GM23338 (cell line): ENCODE results near the gene CASQ2. TPM values are rescaled to one million over a fixed set of nuclear protein-coding genes. Genes with fewer than 3 reads are reported as not detected.
A peak's percentile ranks its signal among the peaks of the same experiment; 100 is the strongest.

Experiments used
- ATAC-seq: fragments of 200-7000 bp; cut with Tn5 transposase; 3 replicates; pipeline ENCODE4 v1.9.1; 2020
- DNase-seq: peaks from one replicate; pipeline ENCODE4 v3.0.0-alpha.2; 2015; ENCODE audit warnings: low spot score
- H2AFZ ChIP-seq: fragments of 200-600 bp; sonication (generic); 2 replicates; pipeline ENCODE4 v1.8.0; 2016; ENCODE audit warnings: antibody characterized with exemption, mild to moderate bottlenecking, moderate library complexity
- H3F3A ChIP-seq: fragments of 200-600 bp; sonication (generic); replicated peaks from 2 replicates; pipeline ENCODE4 v1.8.0; 2017; ENCODE audit warnings: antibody characterized with exemption, mixed run types, low read depth
- H3K27ac ChIP-seq: fragments of 200-600 bp; sonication (generic); 2 replicates; pipeline ENCODE4 v1.6.1; 2016; ENCODE audit warnings: low read depth
- H3K27me3 ChIP-seq: fragments of 200-600 bp; sonication (generic); 2 replicates; pipeline ENCODE4 v1.8.0; 2016; ENCODE audit warnings: mild to moderate bottlenecking, mixed run types, moderate library complexity; ENCODE audit not compliant: insufficient read depth
- H3K36me3 ChIP-seq: fragments of 200-600 bp; sonication (generic); 2 replicates; pipeline ENCODE4 v1.8.0; 2016; ENCODE audit warnings: mild to moderate bottlenecking; ENCODE audit not compliant: insufficient read depth
- H3K4me1 ChIP-seq: fragments of 200-600 bp; sonication (generic); 2 replicates; pipeline ENCODE4 v1.8.0; 2016; ENCODE audit warnings: mild to moderate bottlenecking, moderate library complexity; ENCODE audit not compliant: insufficient read depth
- H3K4me2 ChIP-seq: fragments of 200-600 bp; sonication (generic); 2 replicates; pipeline ENCODE4 v1.7.1; 2017; ENCODE audit warnings: mixed run types
- H3K4me3 ChIP-seq: fragments of 200-600 bp; sonication (generic); 2 replicates; pipeline ENCODE4 v1.6.1; 2016; ENCODE audit warnings: mixed run types
- H3K79me2 ChIP-seq: fragments of 200-600 bp; sonication (generic); replicated peaks from 2 replicates; pipeline ENCODE4 v1.8.0; 2017; ENCODE audit warnings: mild to moderate bottlenecking; ENCODE audit not compliant: insufficient read depth
- H3K9me2 ChIP-seq: fragments of 200-600 bp; sonication (generic); 2 replicates; pipeline ENCODE4 v1.8.0; 2017; ENCODE audit not compliant: insufficient read depth
- H4K20me1 ChIP-seq: fragments of 200-600 bp; sonication (generic); replicated peaks from 2 replicates; pipeline ENCODE4 v1.8.0; 2017; ENCODE audit warnings: mild to moderate bottlenecking; ENCODE audit not compliant: insufficient read depth
- H3K27ac Mint-ChIP-seq: 2 replicates; pipeline ENCODE4 v1.8.0; 2020; ENCODE audit warnings: inconsistent platforms, mild to moderate bottlenecking, moderate library complexity, mixed read lengths
- H3K27me3 Mint-ChIP-seq: 3 replicates; pipeline ENCODE4 v1.8.0; 2022; ENCODE audit warnings: low read depth, mild to moderate bottlenecking, moderate library complexity, mixed read lengths, inconsistent platforms; ENCODE audit not compliant: insufficient read depth, poor library complexity
- H3K36me3 Mint-ChIP-seq: 3 replicates; pipeline ENCODE4 v1.8.0; 2021; ENCODE audit warnings: low read depth, mild to moderate bottlenecking, inconsistent platforms, moderate library complexity, mixed read lengths
- H3K4me1 Mint-ChIP-seq: 3 replicates; pipeline ENCODE4 v1.8.0; 2020; ENCODE audit warnings: mild to moderate bottlenecking, inconsistent platforms, mixed read lengths
- H3K4me3 Mint-ChIP-seq: 3 replicates; pipeline ENCODE4 v1.8.0; 2021; ENCODE audit warnings: moderate library complexity, mild to moderate bottlenecking, inconsistent platforms, mixed read lengths
- H3K9me3 Mint-ChIP-seq: 3 replicates; pipeline ENCODE4 v1.8.0; 2020; ENCODE audit warnings: moderate library complexity, mild to moderate bottlenecking, inconsistent platforms, mixed read lengths
- CREB1 ChIP-seq: fragments of 250-450 bp; sonication (Bioruptor Pico); IDR thresholded peaks from 2 replicates; pipeline ENCODE4 v1.5.0; 2020; ENCODE audit warnings: low read depth, mild to moderate bottlenecking, moderate library complexity
- CTCF ChIP-seq, 2 experiments: fragments of 200-600 bp in 1 of 2; sonication (generic) in 1 of 2; conservative IDR thresholded peaks; 2 replicates each; pipeline versions ENCODE4 v1.5.1 to v1.6.1; 2016 to 2017; ENCODE audit warnings: antibody characterized with exemption in 2 of 2, low read depth in 2 of 2, mild to moderate bottlenecking in 2 of 2, moderate library complexity in 1 of 2
- ETS1 ChIP-seq: IDR thresholded peaks from 2 replicates; pipeline ENCODE4 v1.6.1; 2016; ENCODE audit warnings: antibody characterized with exemption
- EZH2 ChIP-seq: fragments of 200-600 bp; sonication (generic); IDR thresholded peaks from one replicate; pipeline ENCODE4 v1.8.0; 2017; ENCODE audit warnings: antibody characterized with exemption, mild to moderate bottlenecking, low read depth; ENCODE audit not compliant: unreplicated experiment
- EZH2phosphoT487 ChIP-seq: fragments of 200-600 bp; sonication (generic); IDR thresholded peaks from one replicate; pipeline ENCODE4 v1.8.1; 2018; ENCODE audit warnings: antibody characterized with exemption; ENCODE audit not compliant: unreplicated experiment
- JUNB ChIP-seq: IDR thresholded peaks from one replicate; pipeline ENCODE4 v1.6.1; 2016; ENCODE audit warnings: antibody characterized with exemption; ENCODE audit not compliant: unreplicated experiment
- NANOG ChIP-seq: IDR thresholded peaks from 2 replicates; pipeline ENCODE4 v1.6.1; 2016; ENCODE audit warnings: antibody characterized with exemption, borderline replicate concordance
- POLR2AphosphoS5 ChIP-seq: IDR thresholded peaks from 2 replicates; pipeline ENCODE4 v1.6.1; 2016; ENCODE audit warnings: antibody characterized with exemption, low read depth
- REST ChIP-seq: IDR thresholded peaks from one replicate; pipeline ENCODE4 v1.6.1; 2018; ENCODE audit warnings: antibody characterized with exemption; ENCODE audit not compliant: unreplicated experiment
- STAT1 ChIP-seq: IDR thresholded peaks from one replicate; pipeline ENCODE4 v1.6.1; 2016; ENCODE audit warnings: antibody characterized with exemption; ENCODE audit not compliant: unreplicated experiment
- ZNF114 ChIP-seq: fragments of 250-450 bp; sonication (Bioruptor Pico); IDR thresholded peaks from 2 replicates; pipeline ENCODE4 v1.5.0; 2020; ENCODE audit warnings: mild to moderate bottlenecking, moderate library complexity
- ZNF331 ChIP-seq: fragments of 250-450 bp; sonication (Bioruptor Pico); IDR thresholded peaks from 2 replicates; pipeline ENCODE4 v1.5.0; 2020; ENCODE audit warnings: low read depth, mild to moderate bottlenecking, moderate library complexity
- polyA plus RNA-seq: library from polyadenylated mRNA; unstranded; fragments of >200 nt; fragmentation: Nextera tagmentation; extraction: Ambion mirVana; gene quantifications from 2 replicates; pipeline ENCODE4 v1.2.1, GENCODE V29; 2016
- total RNA-seq: library from RNA; depleted of rRNA; stranded (reverse); fragments of >200 nt; shearing (Covaris generic); gene quantifications from 2 replicates; pipeline ENCODE4 v1.2.3, GENCODE V29; 2014

The CASQ2 gene
- total and polyA plus RNA-seq, 2 experiments from 2014 or later, result not detected

GRCh38 chr1:115702959-115703358 lies 65.6 kb downstream of the CASQ2 start:
- Histone ChIP-seq H3K36me3 (no peaks in the 10 kb centered on the region), H3K4me1 (no peaks in the 10 kb centered on the region), H3K79me2 (no peaks in the 10 kb centered on the region), H4K20me1 (no peaks in the 10 kb centered on the region), H3K4me2 (no peak overlapping the region), H3K27me3 (no peaks in the 10 kb centered on the region), H3K4me3 (no peak overlapping the region), H3F3A (no peaks in the 10 kb centered on the region), H2AFZ (no peak overlapping the region), H3K9me2 (no peaks in the 10 kb centered on the region), H3K27ac (no peak overlapping the region)
- H3K27me3 Mint-ChIP-seq, result no peaks in the 10 kb centered on the region
- H3K4me1 Mint-ChIP-seq, result peaks cover 2% of the 10 kb centered on the region; the same call in 2 of the 3 replicates
- H3K4me3 Mint-ChIP-seq, result no peak overlapping the region
- no peaks in the 10 kb centered on the region for H3K36me3 Mint-ChIP-seq
- ATAC-seq, result no peak
- no peaks in the 10 kb centered on the region; the same call in 2 of the 3 replicates for H3K9me3 Mint-ChIP-seq
- no peak for TF ChIP-seq EZH2
- TF ChIP-seq ETS1, result no peak
- TF ChIP-seq STAT1, result no peak
- no peak for TF ChIP-seq POLR2AphosphoS5
- TF ChIP-seq CREB1 (CRISPR knock-in tag), result no peak
- TF ChIP-seq JUNB, result no peak
- TF ChIP-seq NANOG, result no peak
- TF ChIP-seq CTCF (conservative IDR thresholded peaks at IDR 0.05; ENCODE audit: low read depth in 2 of 2), result no peak
- no peak for TF ChIP-seq ZNF114 (CRISPR knock-in tag)
- TF ChIP-seq ZNF331 (CRISPR knock-in tag), result no peak
- DNase-seq, result no peak
- H3K27ac Mint-ChIP-seq, result no peak overlapping the region

GRCh38 chr1:115701090-115701489 lies 67.4 kb downstream of the CASQ2 start:
- H3K27me3 Mint-ChIP-seq, result no peaks in the 10 kb centered on the region
- no peaks in the 10 kb centered on the region for H3K36me3 Mint-ChIP-seq
- ATAC-seq (no peak), DNase-seq (no peak)
- H3K4me1 Mint-ChIP-seq, result no peaks in the 10 kb centered on the region
- H4K20me1 ChIP-seq, result no peaks in the 10 kb centered on the region
- H3F3A ChIP-seq, result no peaks in the 10 kb centered on the region
- H3K36me3 ChIP-seq, result no peaks in the 10 kb centered on the region
- no peak overlapping the region for H3K4me3 ChIP-seq
- H3K27ac ChIP-seq, result no peak overlapping the region
- no peak overlapping the region for H3K27ac Mint-ChIP-seq
- H3K27me3 ChIP-seq, result no peaks in the 10 kb centered on the region
- H3K79me2 ChIP-seq, result no peaks in the 10 kb centered on the region
- no peaks in the 10 kb centered on the region for H3K4me1 ChIP-seq
- no peak overlapping the region for H2AFZ ChIP-seq
- TF ChIP-seq JUNB (no peak), CTCF (conservative IDR thresholded peaks at IDR 0.05; ENCODE audit: low read depth in 2 of 2) (0 out of 4 replicates have a peak, but pooled peaks of 1 of the 2 experiments have one; percentile 2), REST (no peak), EZH2phosphoT487 (no peak), POLR2AphosphoS5 (no peak)
- H3K4me2 ChIP-seq, result no peak overlapping the region
- H3K9me2 ChIP-seq, result no peaks in the 10 kb centered on the region
- H3K9me3 Mint-ChIP-seq, result no peaks in the 10 kb centered on the region; the same call in 2 of the 3 replicates
- H3K4me3 Mint-ChIP-seq, result no peak overlapping the region
